Measurements from ENCODE around the gene BFAR. TPM values are rescaled to one million over a fixed set of nuclear protein-coding genes. Genes with fewer than 3 reads are reported as not detected.

BFAR gene
- total RNA-seq, 1 experiment from 2014 or later, result 91.7 TPM

DNA sequence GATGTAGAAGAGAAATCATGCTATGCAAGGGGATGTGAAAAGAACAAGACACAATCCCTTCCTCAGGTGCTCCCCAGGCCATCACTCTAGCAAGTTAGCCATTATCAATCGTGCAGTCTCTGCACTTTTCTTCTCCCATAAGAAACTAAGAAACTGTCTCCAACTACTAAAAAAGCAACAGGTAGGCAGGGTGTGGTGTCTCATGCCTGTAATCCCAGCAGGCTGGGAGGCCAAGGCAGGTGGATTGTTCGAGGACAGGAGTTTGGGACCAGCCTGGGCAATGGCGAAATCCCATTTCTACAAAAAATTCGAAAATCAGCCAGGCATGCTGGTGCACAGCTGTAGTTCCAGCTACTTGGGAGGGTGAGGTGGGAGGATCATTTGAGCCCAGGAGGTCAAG lies 16.5 kb upstream of the BFAR start:
- H2BK120ac ChIP-seq (ENCODE audit: low read depth, low read length, poor library complexity, severe bottlenecking), result no peak overlapping the region

More for the DNA sequence above, 16.5 kb upstream of the BFAR start:
- Histone ChIP-seq H2AK5ac (ENCODE audit: insufficient read length, low read length) (no peak overlapping the region), H3K27ac (ENCODE audit: insufficient read length, low read depth, low read length) (no peak overlapping the region), H2BK12ac (ENCODE audit: insufficient read length, low read depth, low read length) (no peak overlapping the region), H4K20me1 (ENCODE audit: control insufficient read depth, insufficient read depth, insufficient read length) (no peaks in the 10 kb centered on the region), H3K79me2 (ENCODE audit: insufficient read depth, low read length) (no peaks in the 10 kb centered on the region), H3K14ac (ENCODE audit: insufficient read depth, low read length) (no peak overlapping the region), H4K8ac (replicated peaks; ENCODE audit: insufficient read length, low read depth, low read length) (no peak overlapping the region), H2BK20ac (ENCODE audit: low read depth, low read length, poor library complexity, severe bottlenecking) (no peak overlapping the region), H2BK5ac (ENCODE audit: insufficient read length, low read length) (no peak overlapping the region), H3K9ac (ENCODE audit: extremely low read depth, insufficient read length, low read length) (no peak overlapping the region), H2AFZ (ENCODE audit: low read length) (no peak overlapping the region), H3K79me1 (ENCODE audit: insufficient read depth, low read depth, low read length, poor library complexity, severe bottlenecking) (no peaks in the 10 kb centered on the region), H4K5ac (ENCODE audit: insufficient read length, low read depth, low read length) (no peak overlapping the region), H3K4me1 (ENCODE audit: insufficient read depth, low read length) (no peaks in the 10 kb centered on the region), H3K4ac (ENCODE audit: low read depth, low read length) (no peak overlapping the region), H3K9me3 (ENCODE audit: control insufficient read depth, low read depth, low read length) (no peaks in the 10 kb centered on the region), H3K23me2 (ENCODE audit: insufficient read length, low read depth, low read length, poor library complexity, severe bottlenecking) (no peaks in the 10 kb centered on the region), H3K56ac (ENCODE audit: insufficient read length, low read depth, low read length) (no peak overlapping the region), H3K27me3 (ENCODE audit: insufficient read depth, low read length) (no peaks in the 10 kb centered on the region), H3T11ph (ENCODE audit: low read length) (no peak overlapping the region), H4K91ac (ENCODE audit: insufficient read length, low read depth, low read length) (no peak overlapping the region), H3K4me2 (ENCODE audit: insufficient read depth, insufficient read length, low read length) (no peak overlapping the region), H3K23ac (ENCODE audit: insufficient read length, low read depth, low read length) (no peak overlapping the region), H2BK15ac (ENCODE audit: low read depth, low read length) (no peak overlapping the region), H3K18ac (ENCODE audit: insufficient read length, low read depth, low read length) (no peak overlapping the region)
- no peak for DNase-seq
- Mint-ChIP-seq H3K27ac (no peak overlapping the region; a peak in 1 of 7 replicates), H3K4me3 (no peak overlapping the region), H3K4me1 (no peaks in the 10 kb centered on the region), H3K36me3 (ENCODE audit: insufficient read depth in 1 of 3, low read depth in 3 of 3) (peaks cover 22 to 80% (median 56%) of the 10 kb centered on the region in 3 experiments; a peak in 6 of 7 replicates), H3K27me3 (ENCODE audit: low read depth) (no peaks in the 10 kb centered on the region), H3K9me3 (no peaks in the 10 kb centered on the region)
- TF ChIP-seq, protein P1, sequence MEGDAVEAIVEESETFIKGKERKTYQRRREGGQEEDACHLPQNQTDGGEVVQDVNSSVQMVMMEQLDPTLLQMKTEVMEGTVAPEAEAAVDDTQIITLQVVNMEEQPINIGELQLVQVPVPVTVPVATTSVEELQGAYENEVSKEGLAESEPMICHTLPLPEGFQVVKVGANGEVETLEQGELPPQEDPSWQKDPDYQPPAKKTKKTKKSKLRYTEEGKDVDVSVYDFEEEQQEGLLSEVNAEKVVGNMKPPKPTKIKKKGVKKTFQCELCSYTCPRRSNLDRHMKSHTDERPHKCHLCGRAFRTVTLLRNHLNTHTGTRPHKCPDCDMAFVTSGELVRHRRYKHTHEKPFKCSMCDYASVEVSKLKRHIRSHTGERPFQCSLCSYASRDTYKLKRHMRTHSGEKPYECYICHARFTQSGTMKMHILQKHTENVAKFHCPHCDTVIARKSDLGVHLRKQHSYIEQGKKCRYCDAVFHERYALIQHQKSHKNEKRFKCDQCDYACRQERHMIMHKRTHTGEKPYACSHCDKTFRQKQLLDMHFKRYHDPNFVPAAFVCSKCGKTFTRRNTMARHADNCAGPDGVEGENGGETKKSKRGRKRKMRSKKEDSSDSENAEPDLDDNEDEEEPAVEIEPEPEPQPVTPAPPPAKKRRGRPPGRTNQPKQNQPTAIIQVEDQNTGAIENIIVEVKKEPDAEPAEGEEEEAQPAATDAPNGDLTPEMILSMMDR (conservative IDR thresholded peaks at IDR 0.05), result no peak
- no CpG with 5 or more reads among the region's 4 CpGs for WGBS (ENCODE audit: extremely low coverage, insufficient read length, low lambda C conversion rate)
